ENCODE results near the gene GABRA4.

The GABRA4 gene

DNA sequence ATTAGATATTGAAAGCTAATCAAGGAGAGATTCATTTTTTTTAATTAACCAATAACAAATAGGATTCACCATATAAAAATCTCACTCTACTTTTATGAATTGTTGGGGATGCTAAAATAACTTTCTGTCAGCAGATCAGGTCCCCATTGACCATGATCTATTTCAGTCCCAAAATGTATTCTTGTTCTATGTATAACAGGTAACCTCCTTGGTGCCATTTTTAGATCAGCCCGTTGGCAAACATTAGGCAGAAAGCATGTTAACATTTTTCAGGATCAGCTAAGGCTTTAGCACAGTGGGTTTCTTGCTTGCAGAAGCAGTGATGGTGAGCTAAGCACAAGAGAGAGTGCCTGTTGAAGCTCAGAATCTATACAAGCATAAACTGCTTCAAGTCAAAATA lies 43.6 kb downstream of the GABRA4 start:
- no peak for TF ChIP-seq ZFX (IDR thresholded peaks at IDR 0.05)
- TF ChIP-seq, protein P1, sequence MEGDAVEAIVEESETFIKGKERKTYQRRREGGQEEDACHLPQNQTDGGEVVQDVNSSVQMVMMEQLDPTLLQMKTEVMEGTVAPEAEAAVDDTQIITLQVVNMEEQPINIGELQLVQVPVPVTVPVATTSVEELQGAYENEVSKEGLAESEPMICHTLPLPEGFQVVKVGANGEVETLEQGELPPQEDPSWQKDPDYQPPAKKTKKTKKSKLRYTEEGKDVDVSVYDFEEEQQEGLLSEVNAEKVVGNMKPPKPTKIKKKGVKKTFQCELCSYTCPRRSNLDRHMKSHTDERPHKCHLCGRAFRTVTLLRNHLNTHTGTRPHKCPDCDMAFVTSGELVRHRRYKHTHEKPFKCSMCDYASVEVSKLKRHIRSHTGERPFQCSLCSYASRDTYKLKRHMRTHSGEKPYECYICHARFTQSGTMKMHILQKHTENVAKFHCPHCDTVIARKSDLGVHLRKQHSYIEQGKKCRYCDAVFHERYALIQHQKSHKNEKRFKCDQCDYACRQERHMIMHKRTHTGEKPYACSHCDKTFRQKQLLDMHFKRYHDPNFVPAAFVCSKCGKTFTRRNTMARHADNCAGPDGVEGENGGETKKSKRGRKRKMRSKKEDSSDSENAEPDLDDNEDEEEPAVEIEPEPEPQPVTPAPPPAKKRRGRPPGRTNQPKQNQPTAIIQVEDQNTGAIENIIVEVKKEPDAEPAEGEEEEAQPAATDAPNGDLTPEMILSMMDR (conservative IDR thresholded peaks at IDR 0.05): no peak
- no peak overlapping the region for H3K27ac ChIP-seq

DNA sequence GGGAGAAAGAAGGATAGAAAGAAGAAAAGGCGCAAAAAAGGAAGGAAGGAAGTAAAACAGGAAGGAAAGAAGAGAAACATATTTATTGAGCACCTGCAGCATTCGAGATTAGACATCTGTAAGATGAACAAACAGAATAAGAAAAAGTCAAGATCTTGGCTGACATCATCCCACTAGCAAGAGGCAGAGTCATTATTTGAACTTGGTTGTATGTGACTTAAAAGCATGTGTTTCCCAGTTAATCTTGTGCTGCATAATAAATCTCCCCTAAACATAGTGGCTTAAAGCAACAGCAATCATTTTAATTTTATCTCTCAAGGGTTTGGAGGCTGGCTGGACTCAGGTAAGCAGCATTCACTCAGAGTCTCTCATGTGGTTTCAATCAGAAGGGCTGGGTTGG lies 45.8 kb downstream of the GABRA4 start:
- H3K27ac ChIP-seq: no peak overlapping the region
- no peak for TF ChIP-seq ZFX (IDR thresholded peaks at IDR 0.05)
- TF ChIP-seq, protein P1 (conservative IDR thresholded peaks at IDR 0.05): no peak

DNA sequence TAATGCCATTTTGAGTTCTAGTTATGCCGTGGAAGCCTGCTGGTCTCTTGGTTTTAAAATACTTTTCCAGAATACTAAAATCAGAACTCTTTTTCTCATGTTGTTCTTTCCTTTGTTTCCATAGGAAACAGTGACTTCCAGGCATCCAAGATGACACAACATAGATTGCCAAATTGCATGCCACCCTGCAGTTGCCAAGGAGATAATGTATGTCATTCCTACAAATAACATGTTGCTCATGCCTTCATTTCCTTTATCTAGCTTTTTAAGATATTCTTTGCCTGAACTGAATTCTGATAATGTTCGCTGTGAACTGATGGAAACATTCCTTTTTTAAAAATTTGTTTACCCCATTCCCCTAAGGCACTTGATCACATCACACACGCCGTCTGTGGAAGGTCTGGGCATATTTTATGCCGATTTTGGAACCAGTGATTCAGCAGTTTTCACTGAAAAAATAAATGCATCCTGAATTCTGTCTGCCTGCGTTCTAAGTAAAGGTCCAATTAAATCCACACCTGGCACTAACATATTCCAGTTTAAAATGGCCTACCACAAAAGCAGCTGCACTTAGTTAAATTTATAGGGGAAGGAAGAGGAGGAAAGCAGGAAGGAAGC lies 46.4 kb downstream of the GABRA4 start:
- H3K27ac ChIP-seq: no peak overlapping the region
- TF ChIP-seq, protein P1 (conservative IDR thresholded peaks at IDR 0.05): no peak
- TF ChIP-seq ZFX (IDR thresholded peaks at IDR 0.05): no peak

DNA sequence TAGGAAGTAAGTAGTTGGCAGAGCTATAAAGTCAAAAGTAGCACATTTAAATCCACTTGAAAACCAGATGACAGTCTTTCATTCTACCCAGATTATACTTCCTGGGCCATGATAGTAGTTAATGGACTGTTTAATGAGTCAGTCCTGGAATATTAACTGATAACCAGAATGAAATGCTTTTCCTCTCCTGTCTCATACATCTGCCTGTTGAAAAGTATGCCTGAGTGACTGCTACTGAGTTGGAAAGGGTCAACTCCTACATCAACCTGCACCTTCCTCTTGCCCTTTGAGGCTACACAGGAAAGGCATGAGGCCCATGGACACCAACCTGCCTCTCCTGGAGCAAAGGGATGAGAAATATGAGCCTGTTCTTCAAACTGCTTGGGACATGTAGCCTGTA lies 48.3 kb downstream of the GABRA4 start:
- H3K27ac ChIP-seq: no peak overlapping the region
- TF ChIP-seq, protein P1 (conservative IDR thresholded peaks at IDR 0.05): no peak
- TF ChIP-seq ZFX (IDR thresholded peaks at IDR 0.05): no peak

DNA sequence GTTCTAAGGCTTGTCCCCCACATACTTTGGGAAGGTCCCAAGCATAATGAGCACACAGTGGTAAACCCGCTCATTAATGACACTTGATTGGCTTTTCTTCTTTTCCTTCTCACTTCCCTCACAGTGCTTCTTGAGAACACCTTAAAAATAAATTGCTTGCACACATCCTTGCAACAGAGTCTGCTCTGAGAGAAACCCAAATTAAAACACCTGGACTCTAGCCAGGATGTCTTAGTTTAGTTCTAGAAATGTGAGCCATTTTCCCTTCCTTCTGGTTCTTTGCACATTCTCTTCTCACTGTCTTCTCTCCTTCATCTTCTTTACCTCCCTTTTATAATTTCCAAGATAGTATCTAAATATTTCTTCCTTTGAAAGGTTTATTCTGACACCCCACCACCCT lies 49.0 kb downstream of the GABRA4 start:
- H3K27ac ChIP-seq: no peak overlapping the region

DNA sequence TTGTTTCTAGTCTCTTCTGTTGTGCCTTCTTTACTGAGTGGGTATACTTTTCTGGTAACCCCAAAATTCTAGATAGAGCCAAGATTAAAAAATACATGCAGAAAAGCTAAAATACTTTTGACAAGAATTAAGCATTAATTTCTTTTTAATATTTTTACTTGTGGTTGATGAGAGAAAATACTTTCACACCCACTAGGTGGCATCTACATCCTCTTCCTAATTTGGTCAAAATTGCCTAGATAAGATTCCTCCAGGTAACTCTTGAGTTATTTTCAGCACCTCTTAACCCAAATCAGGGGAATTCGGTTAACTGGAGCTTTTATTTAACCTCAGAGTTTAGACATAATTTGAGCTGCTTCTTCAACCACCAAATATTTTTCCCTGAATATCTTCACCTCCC lies 55.9 kb downstream of the GABRA4 start:
- no peak overlapping the region for H3K27ac ChIP-seq
- TF ChIP-seq ZFX (IDR thresholded peaks at IDR 0.05): no peak
- TF ChIP-seq, protein P1 (conservative IDR thresholded peaks at IDR 0.05): peak; percentile 36

More for the DNA sequence above, 49.0 kb downstream of the GABRA4 start:
- TF ChIP-seq, protein P1 (conservative IDR thresholded peaks at IDR 0.05): no peak
- no peak for TF ChIP-seq ZFX (IDR thresholded peaks at IDR 0.05)

DNA sequence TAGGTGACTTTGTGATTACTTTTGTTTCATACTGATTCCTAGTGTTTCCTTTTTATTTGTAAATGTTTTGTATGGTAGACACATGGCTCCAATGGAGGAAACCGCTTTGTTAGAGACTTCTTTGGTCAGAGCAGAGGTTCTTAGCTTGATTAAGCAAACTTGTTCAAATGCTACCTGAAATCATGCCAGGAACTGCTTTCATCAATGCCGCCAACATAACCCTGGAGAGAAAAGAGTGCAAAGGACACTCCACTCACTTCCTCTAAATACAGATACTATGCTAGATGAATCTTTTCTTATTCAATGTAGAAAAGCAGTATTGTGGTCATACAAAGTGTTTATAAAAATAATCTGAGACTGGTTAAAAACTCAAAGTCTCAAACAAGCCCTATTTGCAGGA lies 58.7 kb downstream of the GABRA4 start:
- H3K27ac ChIP-seq: no peak overlapping the region
- TF ChIP-seq, protein P1 (conservative IDR thresholded peaks at IDR 0.05): no peak
- TF ChIP-seq ZFX (IDR thresholded peaks at IDR 0.05): no peak

Measured in C4-2B (cell line).